Neural cell (in vitro differentiated cells): ENCODE measurements around the gene GRIP1. TPM values are rescaled to one million over a fixed set of nuclear protein-coding genes. Genes with fewer than 3 reads are reported as not detected.

Experiments used
- H2AFZ ChIP-seq: fragments of 200-600, 300-800 bp; sonication (generic), shearing (Covaris generic); 2 replicates; pipeline ENCODE4 v1.6.0; 2014; ENCODE audit warnings: low read depth, mild to moderate bottlenecking, antibody characterized with exemption, low read length, moderate library complexity
- H3F3A ChIP-seq: fragments of 200-600 bp; shearing (Covaris generic); 2 replicates; pipeline ENCODE4 v1.6.1; 2016; ENCODE audit warnings: mild to moderate bottlenecking, moderate library complexity, mixed read lengths, antibody characterized with exemption, low read length; ENCODE audit not compliant: insufficient read depth, poor library complexity, severe bottlenecking
- H3K27ac ChIP-seq: fragments of 200-600, 300-800 bp; sonication (generic), shearing (Covaris generic); 2 replicates; pipeline ENCODE4 v1.5.1; 2014; ENCODE audit warnings: mild to moderate bottlenecking, low read length, moderate library complexity
- H3K27me3 ChIP-seq: fragments of 300-800, 200-600 bp; sonication (generic), shearing (Covaris generic); 2 replicates; pipeline ENCODE4 v1.6.0; 2014; ENCODE audit warnings: mild to moderate bottlenecking, low read depth, low read length, moderate library complexity; ENCODE audit not compliant: insufficient read depth
- H3K36me3 ChIP-seq: fragments of 300-800, 200-600 bp; sonication (generic), shearing (Covaris generic); 2 replicates; pipeline ENCODE4 v1.5.1; 2014; ENCODE audit warnings: mild to moderate bottlenecking, antibody characterized with exemption, low read length, moderate library complexity; ENCODE audit not compliant: insufficient read depth
- H3K4me2 ChIP-seq: fragments of 300-800, 200-600 bp; sonication (generic), shearing (Covaris generic); 2 replicates; pipeline ENCODE4 v1.6.0; 2014; ENCODE audit warnings: mild to moderate bottlenecking, low read length
- H3K4me3 ChIP-seq: fragments of 300-800, 200-600 bp; sonication (generic), shearing (Covaris generic); 2 replicates; pipeline ENCODE4 v1.5.1; 2014; ENCODE audit warnings: mild to moderate bottlenecking, low read length, moderate library complexity
- H3K79me2 ChIP-seq: fragments of 200-600 bp; shearing (Covaris generic); replicated peaks from 2 replicates; pipeline ENCODE4 v1.6.0; 2014; ENCODE audit warnings: mild to moderate bottlenecking, low read length, moderate library complexity; ENCODE audit not compliant: insufficient read depth
- H3K9ac ChIP-seq: fragments of 300-800, 200-600 bp; sonication (generic), shearing (Covaris generic); 2 replicates; pipeline ENCODE4 v1.6.1; 2016; ENCODE audit warnings: mild to moderate bottlenecking, low read length, mixed read lengths
- H3K9me2 ChIP-seq: fragments of 200-600 bp; shearing (Covaris generic); 2 replicates; pipeline ENCODE4 v1.6.1; 2016; ENCODE audit warnings: mild to moderate bottlenecking, low read length, mixed read lengths; ENCODE audit not compliant: insufficient read depth
- H3K9me3 ChIP-seq: fragments of 200-600, 300-800 bp; sonication (generic), shearing (Covaris generic); 2 replicates; pipeline ENCODE4 v1.6.1; 2016; ENCODE audit warnings: mild to moderate bottlenecking, mixed run types, low read length, moderate library complexity, mixed read lengths
- H4K20me1 ChIP-seq: fragments of 200-600 bp; shearing (Covaris generic); 2 replicates; pipeline ENCODE4 v1.6.1; 2016; ENCODE audit warnings: mild to moderate bottlenecking, mixed run types; ENCODE audit not compliant: insufficient read depth
- EP300 ChIP-seq: fragments of 450-650 bp; conservative IDR thresholded peaks from 2 replicates; pipeline ENCODE4 v1.6.1; 2014; ENCODE audit warnings: antibody characterized with exemption, mild to moderate bottlenecking, moderate library complexity; ENCODE audit not compliant: poor library complexity, severe bottlenecking
- EZH2 ChIP-seq: fragments of 200-600, 300-800 bp; shearing (Covaris generic), sonication (generic); IDR thresholded peaks from 2 replicates; pipeline ENCODE4 v1.6.1; 2014; ENCODE audit warnings: antibody characterized with exemption, low read length, borderline replicate concordance, mild to moderate bottlenecking; ENCODE audit not compliant: insufficient read depth, poor library complexity, severe bottlenecking
- MXI1 ChIP-seq: fragments of 450-650 bp; conservative IDR thresholded peaks from 2 replicates; pipeline ENCODE4 v1.6.1; 2014; ENCODE audit warnings: antibody characterized with exemption, mild to moderate bottlenecking; ENCODE audit not compliant: poor library complexity, severe bottlenecking
- POLR2AphosphoS5 ChIP-seq: IDR thresholded peaks from 2 replicates; pipeline ENCODE4 v1.6.1; 2012
- RAD21 ChIP-seq: fragments of 450-650 bp; conservative IDR thresholded peaks from 2 replicates; pipeline ENCODE4 v1.6.1; 2014; ENCODE audit warnings: antibody characterized with exemption, mild to moderate bottlenecking, moderate library complexity
- SMC3 ChIP-seq: fragments of 450-650 bp; conservative IDR thresholded peaks from 2 replicates; pipeline ENCODE4 v1.6.1; 2014; ENCODE audit warnings: antibody characterized with exemption, mild to moderate bottlenecking, moderate library complexity; ENCODE audit not compliant: poor library complexity
- TAF1 ChIP-seq: IDR thresholded peaks from 2 replicates; pipeline ENCODE4 v1.6.1; 2012; ENCODE audit warnings: low read depth
- polyA plus RNA-seq: library from polyadenylated mRNA; depleted of rRNA; stranded (reverse); fragments of >200 nt; gene quantifications from 2 replicates; pipeline ENCODE4 v1.2.3, GENCODE V29; 2014
- TF ChIP-seq, protein P1 (sequence below): fragments of 450-650 bp; IDR thresholded peaks from 2 replicates; pipeline ENCODE4 v1.5.1; 2014; ENCODE audit warnings: antibody characterized with exemption, mild to moderate bottlenecking, moderate library complexity; ENCODE audit not compliant: poor library complexity, severe bottlenecking
- TF ChIP-seq, protein P2 (sequence below): IDR thresholded peaks from 2 replicates; pipeline ENCODE4 v1.6.1; 2012; ENCODE audit warnings: borderline replicate concordance

Gene GRIP1
- polyA plus RNA-seq, 1 donor from 2014 or later = 41.1 TPM

DNA sequence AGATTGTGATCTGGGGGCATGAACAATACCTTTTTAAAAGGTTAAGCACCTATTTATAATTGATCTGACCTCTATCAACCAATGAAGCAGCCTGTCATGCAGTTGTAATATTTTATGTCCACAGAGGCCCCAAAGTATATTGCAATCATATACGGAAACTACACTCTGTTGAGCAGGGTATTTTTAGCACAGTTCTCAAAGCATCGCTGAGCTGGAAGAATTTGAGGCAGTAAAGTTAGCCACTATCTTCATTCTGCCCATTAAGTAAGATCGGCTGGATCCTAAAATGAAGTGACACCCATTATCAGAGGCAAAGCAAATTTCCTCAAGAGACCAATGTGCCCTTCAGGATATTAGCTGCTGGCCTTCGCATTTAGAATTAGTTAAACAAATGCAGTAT lies 47.7 kb upstream of the GRIP1 start:
- Histone ChIP-seq H3K79me2 (peaks cover 3% of the 10 kb centered on the region), H3K36me3 (no peaks in the 10 kb centered on the region), H3K27ac (no peak overlapping the region), H3K4me3 (no peak overlapping the region), H2AFZ (no peak overlapping the region), H3K9ac (no peak overlapping the region), H3K9me2 (no peaks in the 10 kb centered on the region), H3K27me3 (no peaks in the 10 kb centered on the region), H3K9me3 (no peaks in the 10 kb centered on the region), H3F3A (no peaks in the 10 kb centered on the region), H3K4me2 (no peak overlapping the region), H4K20me1 (no peaks in the 10 kb centered on the region)
- TF ChIP-seq, protein P1, sequence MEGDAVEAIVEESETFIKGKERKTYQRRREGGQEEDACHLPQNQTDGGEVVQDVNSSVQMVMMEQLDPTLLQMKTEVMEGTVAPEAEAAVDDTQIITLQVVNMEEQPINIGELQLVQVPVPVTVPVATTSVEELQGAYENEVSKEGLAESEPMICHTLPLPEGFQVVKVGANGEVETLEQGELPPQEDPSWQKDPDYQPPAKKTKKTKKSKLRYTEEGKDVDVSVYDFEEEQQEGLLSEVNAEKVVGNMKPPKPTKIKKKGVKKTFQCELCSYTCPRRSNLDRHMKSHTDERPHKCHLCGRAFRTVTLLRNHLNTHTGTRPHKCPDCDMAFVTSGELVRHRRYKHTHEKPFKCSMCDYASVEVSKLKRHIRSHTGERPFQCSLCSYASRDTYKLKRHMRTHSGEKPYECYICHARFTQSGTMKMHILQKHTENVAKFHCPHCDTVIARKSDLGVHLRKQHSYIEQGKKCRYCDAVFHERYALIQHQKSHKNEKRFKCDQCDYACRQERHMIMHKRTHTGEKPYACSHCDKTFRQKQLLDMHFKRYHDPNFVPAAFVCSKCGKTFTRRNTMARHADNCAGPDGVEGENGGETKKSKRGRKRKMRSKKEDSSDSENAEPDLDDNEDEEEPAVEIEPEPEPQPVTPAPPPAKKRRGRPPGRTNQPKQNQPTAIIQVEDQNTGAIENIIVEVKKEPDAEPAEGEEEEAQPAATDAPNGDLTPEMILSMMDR = no peak
- TF ChIP-seq TAF1 (no peak), MXI1 (no peak), RAD21 (no peak), SMC3 (no peak), POLR2AphosphoS5 (no peak), EP300 (no peak), EZH2 (no peak)
- TF ChIP-seq, protein P2, sequence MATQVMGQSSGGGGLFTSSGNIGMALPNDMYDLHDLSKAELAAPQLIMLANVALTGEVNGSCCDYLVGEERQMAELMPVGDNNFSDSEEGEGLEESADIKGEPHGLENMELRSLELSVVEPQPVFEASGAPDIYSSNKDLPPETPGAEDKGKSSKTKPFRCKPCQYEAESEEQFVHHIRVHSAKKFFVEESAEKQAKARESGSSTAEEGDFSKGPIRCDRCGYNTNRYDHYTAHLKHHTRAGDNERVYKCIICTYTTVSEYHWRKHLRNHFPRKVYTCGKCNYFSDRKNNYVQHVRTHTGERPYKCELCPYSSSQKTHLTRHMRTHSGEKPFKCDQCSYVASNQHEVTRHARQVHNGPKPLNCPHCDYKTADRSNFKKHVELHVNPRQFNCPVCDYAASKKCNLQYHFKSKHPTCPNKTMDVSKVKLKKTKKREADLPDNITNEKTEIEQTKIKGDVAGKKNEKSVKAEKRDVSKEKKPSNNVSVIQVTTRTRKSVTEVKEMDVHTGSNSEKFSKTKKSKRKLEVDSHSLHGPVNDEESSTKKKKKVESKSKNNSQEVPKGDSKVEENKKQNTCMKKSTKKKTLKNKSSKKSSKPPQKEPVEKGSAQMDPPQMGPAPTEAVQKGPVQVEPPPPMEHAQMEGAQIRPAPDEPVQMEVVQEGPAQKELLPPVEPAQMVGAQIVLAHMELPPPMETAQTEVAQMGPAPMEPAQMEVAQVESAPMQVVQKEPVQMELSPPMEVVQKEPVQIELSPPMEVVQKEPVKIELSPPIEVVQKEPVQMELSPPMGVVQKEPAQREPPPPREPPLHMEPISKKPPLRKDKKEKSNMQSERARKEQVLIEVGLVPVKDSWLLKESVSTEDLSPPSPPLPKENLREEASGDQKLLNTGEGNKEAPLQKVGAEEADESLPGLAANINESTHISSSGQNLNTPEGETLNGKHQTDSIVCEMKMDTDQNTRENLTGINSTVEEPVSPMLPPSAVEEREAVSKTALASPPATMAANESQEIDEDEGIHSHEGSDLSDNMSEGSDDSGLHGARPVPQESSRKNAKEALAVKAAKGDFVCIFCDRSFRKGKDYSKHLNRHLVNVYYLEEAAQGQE = no peak

DNA sequence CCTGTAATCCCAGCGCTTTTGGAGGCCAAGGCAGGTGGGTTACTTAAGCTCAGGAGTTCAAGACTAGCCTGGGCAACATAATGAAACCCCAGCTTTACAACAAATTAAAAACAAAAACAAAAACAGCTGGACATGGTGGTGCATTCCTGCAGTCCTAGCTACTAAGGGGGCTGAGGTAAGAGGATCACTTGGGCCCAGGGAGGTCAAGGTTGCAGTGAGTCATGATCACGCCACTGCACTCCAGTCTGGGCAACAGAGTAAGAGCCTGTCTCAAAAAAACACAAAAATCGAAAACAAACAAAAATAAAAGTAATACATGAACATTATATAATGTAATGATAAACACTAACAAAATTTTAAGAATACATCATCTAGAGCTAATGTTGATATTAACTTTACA lies 46.2 kb upstream of the GRIP1 start:
- TF ChIP-seq RAD21 = no peak
- TF ChIP-seq, protein P1 = no peak
- TF ChIP-seq EP300 = no peak
- no peak for TF ChIP-seq TAF1
- TF ChIP-seq MXI1 = no peak
- no peak for TF ChIP-seq POLR2AphosphoS5
- TF ChIP-seq EZH2 = no peak
- no peak for TF ChIP-seq SMC3
- TF ChIP-seq, protein P2 = no peak
- no peak overlapping the region for H2AFZ ChIP-seq
- H3K79me2 ChIP-seq = peaks cover 3% of the 10 kb centered on the region
- no peak overlapping the region for H3K27ac ChIP-seq
- H3K9me2 ChIP-seq = no peaks in the 10 kb centered on the region
- no peaks in the 10 kb centered on the region for H3F3A ChIP-seq
- no peaks in the 10 kb centered on the region for H3K27me3 ChIP-seq
- H3K36me3 ChIP-seq = no peaks in the 10 kb centered on the region
- H4K20me1 ChIP-seq = no peaks in the 10 kb centered on the region
- H3K4me3 ChIP-seq = no peak overlapping the region
- no peaks in the 10 kb centered on the region for H3K9me3 ChIP-seq
- H3K4me2 ChIP-seq = no peak overlapping the region
- H3K9ac ChIP-seq = no peak overlapping the region
